HG03575 (cell line): ENCODE results near the gene TAOK3.
"Not testable (repeated sequence)": the region's sequence is repeated elsewhere in the genome, so short reads cannot be mapped to it uniquely, and the experiment has no call there.

Source experiments
- ATAC-seq: cut with Tn5 transposase; IDR thresholded peaks from one replicate; pipeline ENCODE4 v1.9.1; 2021; ENCODE audit not compliant: unreplicated experiment, insufficient number of reproducible peaks, low FRiP score; ENCODE audit errors: extremely low read depth

Gene TAOK3

DNA sequence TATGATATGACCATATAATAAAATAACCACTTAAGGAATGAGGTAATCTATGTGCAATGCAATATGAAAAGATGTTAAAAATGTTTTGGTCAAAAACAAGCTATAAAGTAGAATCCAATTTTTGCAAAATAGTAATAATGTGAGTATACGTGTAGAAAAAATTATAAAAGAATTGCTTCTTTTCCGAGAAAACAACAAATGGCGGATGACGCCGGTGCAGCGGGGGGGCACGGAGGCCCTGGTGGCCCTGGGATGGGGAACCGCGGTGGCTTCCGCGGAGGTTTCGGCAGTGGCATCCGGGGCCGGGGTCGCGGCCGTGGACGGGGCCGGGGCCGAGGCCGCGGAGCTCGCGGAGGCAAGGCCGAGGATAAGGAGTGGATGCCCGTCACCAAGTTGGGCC, 126.8 kb downstream of the TAOK3 start:
- not testable (repeated sequence) for ATAC-seq

DNA sequence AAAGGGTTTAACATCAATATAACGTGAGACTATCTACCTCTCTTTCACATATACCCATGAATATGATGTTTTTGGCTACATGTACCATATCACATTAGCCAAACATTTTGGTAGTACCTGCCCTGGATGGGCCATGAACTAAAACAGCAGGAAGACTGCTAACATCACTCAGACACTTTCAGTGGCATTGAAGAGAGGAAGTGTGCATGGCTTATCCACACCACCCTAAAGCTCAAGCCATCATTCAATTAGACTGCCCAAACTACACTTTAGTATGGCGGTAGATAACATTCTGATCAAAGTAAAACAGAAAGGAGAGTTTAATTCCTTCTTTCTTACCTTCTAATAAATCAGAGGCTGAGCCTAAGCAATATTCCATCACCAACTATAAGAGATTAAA, 133.8 kb downstream of the TAOK3 start:
- no peak for ATAC-seq

- no peak for ATAC-seq
Observed at GRCh38 chr12:118237908-118238307, 134.8 kb downstream of the TAOK3 start.

- peak; percentile 51 for ATAC-seq
Observed at GRCh38 chr12:118237052-118237665, 135.5 kb downstream of the TAOK3 start.

- ATAC-seq = no peak
Observed at GRCh38 chr12:118220702-118221101, 152.0 kb downstream of the TAOK3 start.

DNA sequence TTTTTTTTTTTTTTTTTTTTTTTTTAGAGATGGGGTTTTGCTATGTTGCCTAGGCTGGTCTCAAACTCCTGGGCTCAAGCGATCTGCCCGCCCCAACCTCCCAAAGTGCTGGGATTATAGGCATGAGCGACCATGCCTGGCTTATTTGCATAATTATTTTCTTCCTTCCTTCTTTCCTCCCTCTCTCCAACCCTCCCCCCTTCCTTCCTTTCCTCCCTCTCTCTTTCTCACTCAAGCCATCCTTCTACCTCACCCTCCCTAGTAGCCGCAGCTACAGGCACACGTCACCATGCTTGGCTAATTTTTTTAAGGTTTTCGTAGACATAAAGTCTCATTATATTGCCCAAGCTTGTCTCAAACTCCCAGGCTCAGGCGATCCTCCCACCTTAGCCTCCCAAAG, 152.9 kb downstream of the TAOK3 start:
- ATAC-seq = no peak

DNA sequence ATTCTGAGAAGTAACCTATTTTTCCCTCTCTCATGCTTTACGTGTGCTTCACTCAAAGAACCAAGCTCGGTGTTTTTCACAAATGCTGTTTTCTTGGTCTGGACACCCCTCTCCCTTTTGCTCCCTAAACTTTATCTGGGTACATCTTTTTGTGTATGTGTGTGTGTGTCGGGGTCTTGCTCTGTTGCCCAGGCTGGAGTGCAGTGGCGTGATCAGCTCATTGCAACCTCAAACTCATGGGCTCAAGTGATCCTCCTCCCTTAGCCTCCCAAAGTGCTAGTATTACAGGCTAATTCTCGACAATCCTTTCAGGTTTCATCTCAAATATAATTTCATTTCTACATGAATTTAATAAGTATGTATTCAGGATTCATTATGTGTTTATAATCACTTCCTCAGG, 153.6 kb downstream of the TAOK3 start:
- ATAC-seq = no peak

GRCh38 chr12:118213452-118213851, 159.3 kb downstream of the TAOK3 start:
- no peak for ATAC-seq

- ATAC-seq = no peak
Observed at GRCh38 chr12:118212606-118213005, 160.1 kb downstream of the TAOK3 start.

GRCh38 chr12:118206107-118206412, 166.6 kb downstream of the TAOK3 start:
- no peak for ATAC-seq

- ATAC-seq = no peak
Observed at GRCh38 chr12:118193958-118194357, 178.7 kb downstream of the TAOK3 start.

DNA sequence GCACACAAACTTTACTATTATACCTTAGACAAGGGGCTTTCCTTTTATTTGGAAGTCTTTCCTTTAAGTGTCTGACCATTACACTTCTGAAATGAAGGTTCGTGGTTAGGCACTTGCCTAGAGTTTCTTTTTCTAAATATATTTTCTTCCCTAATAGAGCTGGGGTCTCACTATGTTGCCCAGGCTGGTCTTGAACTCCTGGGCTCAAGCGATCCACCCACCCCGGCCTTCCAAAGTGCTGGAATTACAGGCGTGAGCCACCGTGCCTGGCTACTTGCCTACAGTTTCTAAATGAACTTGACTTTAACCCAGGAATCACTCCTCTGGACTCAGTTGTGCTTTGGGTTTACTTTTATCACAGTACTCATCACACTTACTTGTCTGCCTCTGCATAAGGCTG, 179.2 kb downstream of the TAOK3 start:
- no peak for ATAC-seq

DNA sequence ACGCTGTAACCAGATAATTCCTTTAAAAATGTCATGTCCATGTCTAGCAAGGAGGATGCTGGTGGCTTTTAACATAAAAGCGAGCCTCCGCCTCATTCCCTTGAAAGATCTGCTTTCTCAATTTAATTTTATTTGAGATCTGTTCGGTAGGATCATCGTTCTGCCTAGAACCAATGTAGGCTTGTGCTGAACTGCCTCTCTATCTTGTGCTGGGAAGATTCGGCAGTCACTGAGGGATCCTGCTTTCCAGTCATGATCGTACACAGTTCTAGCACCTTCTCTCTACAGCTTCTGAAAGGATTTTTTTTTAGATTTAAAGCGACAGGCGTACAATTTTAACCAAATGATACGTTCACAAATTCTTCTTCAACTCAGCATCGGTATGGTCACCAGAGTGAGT, 182.4 kb downstream of the TAOK3 start:
- no peak for ATAC-seq

DNA sequence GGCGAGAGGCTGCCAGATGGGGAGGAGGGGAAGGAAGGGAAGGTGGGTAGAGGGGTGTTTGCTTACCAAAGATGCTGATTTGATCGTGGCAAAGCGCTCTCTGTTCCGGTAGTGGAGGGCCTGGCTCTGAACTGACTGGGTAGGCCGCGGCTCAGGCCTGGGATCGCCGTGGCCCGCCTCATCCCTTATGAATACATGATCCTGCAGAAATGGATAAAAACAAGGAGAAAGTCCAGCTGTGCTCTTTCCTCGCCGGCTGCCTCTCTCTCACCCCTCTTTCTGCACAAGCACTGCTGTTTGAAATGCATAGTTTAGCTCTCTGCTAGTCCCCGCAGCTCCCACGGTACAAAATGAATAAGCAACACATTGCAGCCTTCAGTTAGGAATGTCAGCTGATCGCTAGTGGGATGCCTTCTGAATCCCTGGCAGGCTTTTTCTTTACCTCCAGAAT, 182.9 kb downstream of the TAOK3 start:
- ATAC-seq = no peak

- no peak for ATAC-seq
Observed at GRCh38 chr12:118188690-118189371, 183.9 kb downstream of the TAOK3 start.

GRCh38 chr12:118187751-118188435, 184.8 kb downstream of the TAOK3 start:
- ATAC-seq = no peak

DNA sequence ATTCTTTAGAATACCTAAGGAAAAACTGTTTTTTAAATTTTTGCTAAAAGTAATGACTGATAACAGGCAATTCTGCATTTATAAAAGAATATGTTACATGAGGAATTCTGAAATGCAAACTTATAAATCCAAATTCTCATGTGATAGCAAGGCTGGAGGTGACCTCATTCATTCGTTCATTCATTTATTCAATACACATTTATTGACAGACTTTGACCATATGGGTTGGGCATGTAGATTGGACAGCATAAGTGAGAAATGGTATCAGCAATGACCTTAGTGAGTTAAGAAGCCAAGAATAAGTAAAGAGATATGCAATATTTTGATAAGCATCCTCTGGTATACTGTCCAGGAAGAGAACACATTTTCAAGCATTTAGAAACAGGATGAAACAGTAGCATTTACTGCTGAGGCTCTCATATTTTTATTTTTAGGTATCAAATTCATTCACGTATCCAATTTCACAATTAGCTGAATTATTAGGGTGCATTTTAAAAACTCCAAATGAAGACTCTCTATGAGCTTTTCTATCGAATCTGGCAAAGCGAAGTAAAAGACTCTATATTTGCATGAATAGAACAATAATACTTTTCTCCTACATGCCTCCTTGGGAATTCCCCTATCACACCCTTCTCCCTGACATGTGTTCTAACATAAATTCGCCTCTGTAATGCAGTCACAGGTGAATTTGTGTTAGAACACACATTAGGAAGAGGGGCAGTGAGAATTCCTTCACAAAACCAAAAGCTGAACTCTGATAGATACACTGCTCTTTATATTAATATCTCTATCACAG, 186.9 kb downstream of the TAOK3 start:
- ATAC-seq = no peak

DNA sequence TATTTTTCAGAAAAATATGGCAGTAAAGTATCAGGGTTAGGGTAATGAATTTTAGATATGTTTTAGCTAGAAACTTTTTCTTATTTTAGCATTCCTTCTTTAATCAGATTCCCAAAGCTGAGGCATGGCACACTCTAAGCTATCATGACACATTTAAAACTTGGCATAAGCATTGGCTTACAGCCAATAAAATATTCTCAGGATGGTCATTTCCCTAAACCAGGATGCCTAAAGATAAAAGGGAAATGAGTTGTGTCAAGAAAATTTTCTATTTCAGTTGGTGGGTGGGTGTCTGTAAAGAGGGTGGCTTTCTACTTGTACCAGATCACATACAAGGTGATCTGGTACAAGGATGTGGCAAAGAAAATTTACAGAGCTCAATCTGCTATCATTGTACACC, 189.0 kb downstream of the TAOK3 start:
- ATAC-seq = no peak

DNA sequence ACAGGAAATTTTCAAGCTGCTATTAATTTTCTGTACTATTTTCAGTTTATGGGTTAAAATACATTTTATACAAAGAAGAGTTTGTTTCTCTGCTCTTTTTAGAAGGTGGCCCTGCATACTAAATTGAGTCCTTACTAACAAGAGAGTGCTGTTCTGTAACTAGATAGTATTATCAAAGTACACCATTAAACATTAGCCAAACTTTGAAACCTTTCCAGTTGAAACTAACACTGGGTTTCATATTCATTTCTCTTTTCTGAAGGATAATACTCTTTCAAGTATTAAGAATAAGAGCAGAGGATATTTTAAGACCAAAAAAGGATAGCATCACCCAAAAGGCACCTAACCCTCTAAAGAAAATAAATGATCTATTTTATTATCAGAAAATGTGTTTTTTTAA, 189.6 kb downstream of the TAOK3 start:
- ATAC-seq = no peak
